ENCODE data around the gene POU5F2.

- no peak for TF ChIP-seq CTCF (IDR thresholded peaks at IDR 0.05)
- TF ChIP-seq EZH2 (IDR thresholded peaks at IDR 0.05; ENCODE audit: borderline replicate concordance, insufficient read depth, low read depth, low read length, poor library complexity, severe bottlenecking) = no peak
These were observed 36.4 kb downstream of the POU5F2 start for GRCh38 chr5:93704996-93705395.

Measured in B cell (primary cell).